ENCODE measurements around the gene SYT12.

Gene SYT12

DNA sequence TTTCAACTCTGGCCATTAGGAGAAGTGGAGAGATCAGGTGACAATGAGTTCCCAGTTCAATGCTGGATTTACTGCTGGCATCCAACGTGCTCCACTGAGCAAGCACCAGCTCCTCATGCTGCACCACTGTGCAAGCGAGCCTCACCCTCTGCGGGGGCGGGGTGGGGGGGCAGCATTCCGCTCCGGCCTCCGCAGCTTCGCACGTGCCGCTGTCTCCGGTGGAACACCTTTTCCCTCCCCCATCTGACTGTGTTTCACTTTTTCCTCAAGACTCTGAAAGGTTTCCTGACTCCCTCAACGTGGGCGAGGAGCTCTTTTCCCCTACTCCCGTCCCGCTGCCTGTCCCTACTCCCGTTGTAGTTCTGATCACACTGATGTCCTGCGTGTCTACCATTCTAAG lies 32.9 kb downstream of the SYT12 start:
- no peak for DNase-seq (ENCODE audit: low read depth in 2 of 2)

DNA sequence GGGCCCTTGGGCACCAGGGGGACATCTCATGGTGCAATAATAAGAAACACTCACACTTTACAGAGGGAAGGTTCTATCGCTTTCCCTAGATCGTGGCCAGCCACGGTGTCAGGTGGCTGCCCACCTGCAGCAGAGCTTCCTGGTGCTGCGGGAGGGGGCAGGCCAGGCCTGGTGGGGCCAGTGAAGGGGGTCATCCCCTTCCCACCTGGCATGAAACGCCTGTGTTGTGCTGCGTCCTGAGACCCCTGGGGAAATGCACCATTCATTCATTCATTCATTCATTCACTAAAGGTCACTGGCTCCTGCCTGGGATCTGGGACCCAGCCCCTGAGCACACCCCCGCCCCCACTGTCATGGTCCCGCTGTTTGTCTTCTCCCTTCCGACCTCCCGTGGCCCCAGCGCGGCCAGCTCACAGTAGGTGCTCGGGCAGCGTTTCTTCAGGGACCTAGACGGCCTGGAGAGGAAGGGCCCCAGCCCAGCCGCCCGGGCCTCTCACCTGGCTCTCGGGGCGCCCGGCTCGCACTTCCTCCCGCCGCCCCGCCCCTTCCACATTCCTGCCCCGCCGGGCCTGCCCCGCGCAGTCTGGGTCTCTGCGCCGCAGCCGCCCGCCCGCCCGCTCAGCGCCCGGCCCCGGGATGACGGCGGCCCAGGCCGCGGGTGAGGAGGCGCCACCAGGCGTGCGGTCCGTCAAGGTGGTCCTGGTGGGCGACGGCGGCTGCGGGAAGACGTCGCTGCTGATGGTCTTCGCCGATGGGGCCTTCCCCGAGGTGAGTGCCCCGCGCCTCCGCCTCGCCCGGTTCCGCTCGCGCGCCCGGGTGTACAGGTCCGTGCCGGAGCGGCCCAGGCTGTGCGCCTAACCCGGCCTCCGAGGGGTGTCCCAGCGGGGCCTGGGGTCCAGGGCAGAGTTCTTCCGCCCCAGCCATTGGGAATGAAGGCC lies 33.6 kb downstream of the SYT12 start, which contains the start of gene RHOD:
RHOD (plus strand) TSS at position 581 of the 938 bp plus-strand sequence; CDS start at position 637, 56 bp downstream.
- DNase-seq (ENCODE audit: low read depth in 2 of 2) = peak in 1 of 2 donors; percentile 27

DNA sequence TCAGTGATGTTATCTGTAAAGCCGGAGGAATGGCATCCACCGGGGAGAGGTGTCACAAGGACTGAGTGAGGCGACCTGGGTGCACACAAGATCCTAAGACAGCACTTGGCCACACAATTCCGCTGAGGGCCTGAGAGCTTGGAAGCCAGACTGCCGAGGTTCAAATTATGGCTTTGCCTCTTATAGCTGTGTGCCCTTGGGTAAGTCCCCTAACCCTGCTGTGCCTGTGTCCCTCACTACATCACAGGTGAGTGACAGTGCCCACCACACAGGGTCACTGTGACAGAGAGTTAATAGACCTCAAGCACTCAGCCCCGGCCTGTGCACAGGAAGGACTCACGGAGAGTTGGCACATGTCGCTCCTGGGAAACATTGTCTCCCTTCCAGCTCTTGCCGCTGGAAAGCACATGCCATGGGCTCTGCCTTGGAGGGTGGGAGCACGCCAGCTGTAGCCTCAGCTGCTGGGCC lies 34.3 kb downstream of the SYT12 start:
- DNase-seq (ENCODE audit: low read depth in 2 of 2) = no peak

DNA sequence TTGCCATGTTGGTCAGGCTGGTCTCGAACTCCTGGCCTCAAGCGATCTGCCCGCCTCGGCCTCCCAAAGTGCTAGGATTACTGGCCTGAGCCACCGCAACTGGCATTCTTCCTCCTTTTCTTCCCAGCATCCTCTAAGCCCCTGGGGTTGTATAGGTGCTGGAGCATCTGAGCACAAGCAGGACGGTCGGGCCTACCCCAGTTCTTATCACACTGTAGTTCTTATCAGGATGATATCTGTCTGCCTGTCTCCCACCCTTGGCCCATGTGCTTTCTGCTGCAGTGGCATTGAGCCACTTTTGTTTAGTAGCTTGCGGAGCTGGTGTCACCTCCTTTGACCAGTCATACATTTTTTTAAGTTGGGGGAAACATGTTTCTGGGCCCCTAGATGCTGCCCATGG lies 35.6 kb downstream of the SYT12 start:
- DNase-seq (ENCODE audit: low read depth in 2 of 2) = no peak

DNA sequence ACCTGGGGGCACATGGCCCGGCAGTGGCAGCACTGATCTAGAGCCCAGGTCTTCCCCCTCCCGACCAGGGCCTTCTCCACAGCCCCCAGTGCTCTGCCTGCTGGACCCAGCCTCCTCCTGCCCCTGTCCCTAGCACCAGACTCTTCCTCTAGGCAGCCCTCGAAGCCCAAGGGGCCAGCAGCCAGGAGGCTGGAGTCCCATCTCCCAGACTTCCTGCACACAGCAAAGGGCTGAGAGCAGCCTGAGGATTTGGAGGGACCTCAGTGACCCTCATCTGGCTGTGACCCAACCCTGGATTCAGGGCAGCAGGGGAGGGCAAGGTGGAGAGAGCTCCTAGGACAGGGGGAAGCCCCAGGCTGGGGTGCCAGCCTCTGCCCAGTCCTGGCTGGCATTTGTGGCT lies 36.7 kb downstream of the SYT12 start:
- DNase-seq (ENCODE audit: low read depth in 2 of 2) = no peak

DNA sequence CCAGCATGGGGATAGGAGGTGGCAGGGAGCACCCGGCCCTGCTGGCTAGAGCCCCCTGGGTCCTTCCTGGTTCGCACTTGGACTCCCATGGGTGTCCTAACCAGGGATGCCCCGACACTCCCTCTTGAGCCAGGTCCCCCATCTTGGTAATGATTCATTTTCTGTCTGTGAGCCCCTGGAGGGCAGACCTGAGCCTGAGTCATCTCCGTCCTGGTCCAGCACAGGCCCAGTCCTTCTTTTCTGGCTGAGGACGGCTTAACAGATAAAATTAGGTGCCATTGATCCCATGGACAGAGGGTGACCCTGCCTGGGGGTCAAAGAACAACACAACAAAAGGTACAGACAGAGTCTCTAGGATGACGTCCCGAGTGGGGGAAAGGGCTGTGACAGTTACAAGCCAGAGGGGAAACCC lies 37.2 kb downstream of the SYT12 start:
- no peak for DNase-seq (ENCODE audit: low read depth in 2 of 2)

DNA sequence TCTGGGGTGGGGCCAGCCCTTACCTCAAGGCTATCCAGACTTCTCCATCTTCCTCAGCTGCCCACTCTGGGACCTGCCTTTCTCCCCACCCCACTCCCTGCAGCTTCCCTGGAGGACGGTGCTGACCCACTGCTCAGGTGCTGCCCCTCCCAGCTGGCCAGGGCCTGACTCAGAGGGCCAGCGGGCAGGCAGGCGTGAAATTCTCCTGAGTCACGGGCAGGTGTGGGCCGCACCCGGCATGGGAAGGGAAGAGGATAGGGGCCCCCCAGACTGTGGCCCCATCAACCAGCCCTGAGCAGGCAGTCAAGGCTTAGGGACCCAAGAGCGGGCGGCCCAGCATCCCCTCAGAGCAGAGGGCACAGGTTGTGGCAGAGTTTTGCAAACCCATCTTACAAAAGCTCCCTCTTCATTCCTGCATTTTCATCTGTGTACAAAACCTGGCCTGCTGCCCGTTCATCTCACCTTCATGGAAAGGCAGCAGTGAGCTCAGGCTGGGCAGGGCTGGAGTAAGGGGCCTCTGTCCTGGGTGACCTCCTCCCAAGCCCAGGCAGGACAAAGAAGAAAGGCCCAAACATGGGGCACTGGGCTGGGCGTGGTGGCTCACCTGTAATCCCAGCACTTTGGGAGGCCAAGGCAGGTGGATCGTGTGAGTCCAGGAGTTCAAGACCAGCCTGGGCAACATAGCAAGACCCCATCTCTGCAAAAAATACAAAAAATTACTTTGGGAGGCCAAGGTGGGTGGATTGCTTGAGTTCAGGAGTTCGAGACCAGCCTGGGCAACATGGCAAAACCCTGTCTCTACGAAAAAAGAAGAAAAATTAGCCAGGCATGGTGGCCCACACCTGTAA lies 39.8 kb downstream of the SYT12 start:
- DNase-seq (ENCODE audit: low read depth in 2 of 2) = no peak

DNA sequence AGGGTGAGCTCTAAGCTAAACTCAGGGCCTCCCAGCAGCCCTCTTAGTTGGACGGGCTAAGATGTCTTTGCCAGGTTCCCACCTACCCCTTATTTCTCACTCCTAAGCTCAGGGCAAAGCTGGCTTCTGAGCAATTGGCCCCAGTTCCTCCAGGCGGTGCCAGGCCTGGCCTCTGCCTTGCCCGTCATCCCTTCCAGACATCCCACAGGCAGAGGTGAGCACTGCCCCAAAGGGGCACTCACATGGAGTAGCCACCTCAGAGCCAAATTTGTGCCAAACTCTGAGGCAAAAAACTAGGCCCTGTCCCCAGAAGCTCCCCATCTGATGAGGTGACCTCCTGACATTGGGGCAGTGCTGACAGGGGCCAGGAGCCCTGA lies 43.4 kb downstream of the SYT12 start:
- no peak for DNase-seq (ENCODE audit: low read depth in 2 of 2)

DNA sequence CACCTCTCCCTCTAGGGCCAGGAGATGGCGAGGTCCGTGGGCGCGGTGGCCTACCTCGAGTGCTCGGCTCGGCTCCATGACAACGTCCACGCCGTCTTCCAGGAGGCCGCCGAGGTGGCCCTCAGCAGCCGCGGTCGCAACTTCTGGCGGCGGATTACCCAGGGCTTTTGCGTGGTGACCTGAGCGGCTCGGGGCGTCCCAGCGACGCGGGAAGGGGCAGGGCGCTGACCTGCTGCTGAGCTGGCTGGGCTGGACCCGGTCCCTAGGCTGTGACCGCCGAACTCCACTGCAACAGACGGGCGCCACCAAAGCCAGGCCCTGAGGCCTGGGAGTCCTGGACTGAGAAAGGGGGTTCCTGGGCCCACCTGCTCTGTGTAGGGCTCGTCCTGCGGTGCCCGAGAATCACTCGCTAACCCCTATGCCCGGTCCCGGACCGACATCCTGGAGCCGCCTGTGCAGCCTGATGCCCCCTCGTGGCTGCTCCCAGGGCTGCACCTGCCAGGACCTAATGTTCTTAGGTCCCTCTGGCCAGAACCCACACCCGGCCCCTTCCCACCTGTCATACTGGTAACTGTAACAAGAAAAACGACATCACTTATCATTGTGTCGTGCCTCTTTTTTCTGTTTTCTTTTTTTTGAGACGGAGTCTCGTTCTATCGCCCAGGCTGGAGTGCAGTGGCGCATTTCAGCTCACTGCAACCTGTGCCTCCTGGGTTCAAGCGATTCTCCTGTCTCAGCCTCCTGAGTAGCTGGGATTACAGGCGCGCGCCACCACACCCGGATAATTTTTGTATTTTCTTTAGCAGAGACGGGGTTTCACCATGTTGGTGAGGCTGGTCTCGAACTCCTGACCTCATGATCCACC lies 48.7 kb downstream of the SYT12 start:
- peak; percentile 52 to 75 for DNase-seq (ENCODE audit: low read depth in 2 of 2)

DNA sequence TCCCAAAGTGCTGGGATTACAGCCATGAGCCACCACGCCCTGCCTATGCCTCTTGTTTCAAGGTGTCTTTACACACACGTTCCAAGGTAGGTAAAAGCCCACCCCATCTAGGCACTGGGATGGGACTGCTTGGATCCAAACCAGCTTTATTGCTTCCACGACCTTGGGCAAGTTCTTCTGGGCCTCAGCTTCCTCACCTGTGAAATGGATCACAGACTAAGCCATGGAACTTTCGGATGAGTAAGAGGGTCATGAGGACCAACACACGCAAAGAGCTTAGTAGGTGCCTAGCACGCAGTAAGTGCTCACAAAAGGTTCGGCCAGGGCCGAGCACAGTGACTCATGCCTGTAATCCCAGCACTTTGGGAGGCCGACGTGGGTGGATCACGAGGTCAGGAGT lies 49.4 kb downstream of the SYT12 start:
- DNase-seq (ENCODE audit: low read depth in 2 of 2) = no peak

DNA sequence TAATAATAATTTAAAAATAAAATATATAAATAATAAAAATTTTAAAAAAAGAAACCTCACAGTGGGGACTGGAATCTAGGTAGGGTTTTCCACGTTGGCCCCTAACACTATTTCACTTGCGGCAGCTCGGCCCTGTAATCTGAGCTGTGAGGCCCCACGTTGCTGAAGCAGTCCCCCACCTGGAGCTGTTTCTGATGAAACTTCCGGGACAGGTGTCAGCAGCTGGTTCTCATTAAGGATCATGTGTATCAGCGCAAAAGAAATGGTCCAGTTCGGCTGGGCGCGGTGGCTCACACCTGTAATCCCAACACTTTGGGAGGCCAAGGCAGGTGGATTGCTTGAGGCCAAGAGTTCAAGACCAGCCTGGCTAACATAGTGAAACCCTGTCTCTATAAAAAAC lies 51.0 kb downstream of the SYT12 start:
- DNase-seq (ENCODE audit: low read depth in 2 of 2) = no peak

DNA sequence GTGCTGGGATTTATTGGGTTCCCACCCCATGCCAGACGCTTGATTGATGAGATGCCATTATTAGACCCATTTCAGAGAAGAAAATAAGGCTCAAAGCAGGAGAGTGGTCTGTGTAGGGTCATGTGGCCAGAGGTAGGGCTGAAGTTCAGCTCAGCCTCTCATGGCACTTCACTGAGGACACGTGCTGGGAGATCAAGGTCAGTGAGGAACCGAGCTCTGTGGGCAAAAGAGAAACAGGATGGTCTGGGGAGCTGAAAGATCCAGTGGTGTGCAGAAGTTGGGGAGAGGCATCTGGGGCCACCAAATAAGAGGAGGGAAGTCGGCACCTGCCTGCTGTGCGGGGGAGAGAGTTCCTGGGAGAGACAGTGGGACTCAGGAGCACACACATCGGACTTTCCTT lies 53.3 kb downstream of the SYT12 start:
- no peak for DNase-seq (ENCODE audit: low read depth in 2 of 2)

DNA sequence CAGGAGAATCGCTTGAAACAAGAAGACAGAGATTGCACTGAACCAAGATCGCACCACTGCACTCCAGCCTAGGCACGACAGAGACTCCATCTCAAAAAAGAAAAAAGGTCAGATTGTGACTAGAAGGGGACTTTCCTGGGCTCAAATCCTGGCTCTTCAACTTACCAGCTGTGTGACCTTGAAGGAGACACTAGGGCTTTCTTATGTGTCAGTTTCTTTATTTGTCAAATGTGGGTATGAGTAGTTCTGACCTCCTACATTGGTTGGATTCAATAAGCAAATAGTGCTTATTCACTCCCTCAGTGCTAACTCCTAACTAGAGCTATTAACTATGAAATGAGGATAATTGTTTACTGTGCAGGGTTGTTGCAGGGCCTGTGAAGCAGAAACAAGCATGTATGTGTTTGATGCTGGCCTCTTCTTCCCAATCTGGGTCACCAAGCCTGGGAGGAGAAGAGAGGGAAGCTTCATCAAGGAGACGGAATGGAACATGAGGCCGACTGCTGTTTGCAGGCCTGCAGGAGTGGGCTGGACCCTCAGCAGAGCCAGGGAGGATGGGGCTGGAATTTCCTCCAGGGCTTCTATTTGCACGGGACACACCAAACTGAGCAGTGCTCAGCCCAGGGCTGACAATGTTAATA lies 56.3 kb downstream of the SYT12 start:
- DNase-seq (ENCODE audit: low read depth in 2 of 2) = no peak

DNA sequence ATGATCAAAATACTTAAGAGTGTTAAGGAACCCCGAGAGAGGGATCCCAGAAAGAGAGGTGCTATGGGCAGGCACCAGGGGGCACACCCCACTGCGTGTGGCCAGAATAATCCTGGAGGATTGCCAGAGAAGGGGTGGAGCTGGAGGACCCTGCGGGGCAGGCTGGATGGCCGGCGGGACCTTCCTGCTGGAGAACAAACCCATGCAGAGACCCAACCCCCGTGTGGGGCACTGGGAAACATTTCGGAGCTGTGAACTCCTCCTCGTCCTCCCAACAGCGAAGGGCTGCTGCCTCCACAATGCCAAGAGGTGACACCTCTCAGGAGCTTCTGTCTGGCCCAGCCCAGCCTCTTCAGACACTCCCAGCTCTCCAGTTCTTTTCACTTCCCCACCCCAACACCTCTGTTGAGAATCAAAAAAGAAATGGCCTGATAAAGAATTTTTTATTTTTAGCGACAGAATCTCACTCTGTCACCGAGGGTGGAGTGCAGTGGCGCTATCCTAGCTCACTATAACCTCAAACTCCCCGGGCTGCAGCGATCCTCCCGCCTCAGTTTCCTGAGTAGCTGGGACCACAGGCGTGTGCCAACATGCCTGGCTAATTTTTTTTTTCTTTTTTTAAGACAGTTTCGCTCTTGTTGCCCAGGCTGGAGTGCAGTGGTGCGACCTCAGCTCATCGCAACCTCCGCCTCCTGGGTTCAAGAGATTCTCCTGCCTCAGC lies 59.3 kb downstream of the SYT12 start:
- DNase-seq (ENCODE audit: low read depth in 2 of 2) = no peak

DNA sequence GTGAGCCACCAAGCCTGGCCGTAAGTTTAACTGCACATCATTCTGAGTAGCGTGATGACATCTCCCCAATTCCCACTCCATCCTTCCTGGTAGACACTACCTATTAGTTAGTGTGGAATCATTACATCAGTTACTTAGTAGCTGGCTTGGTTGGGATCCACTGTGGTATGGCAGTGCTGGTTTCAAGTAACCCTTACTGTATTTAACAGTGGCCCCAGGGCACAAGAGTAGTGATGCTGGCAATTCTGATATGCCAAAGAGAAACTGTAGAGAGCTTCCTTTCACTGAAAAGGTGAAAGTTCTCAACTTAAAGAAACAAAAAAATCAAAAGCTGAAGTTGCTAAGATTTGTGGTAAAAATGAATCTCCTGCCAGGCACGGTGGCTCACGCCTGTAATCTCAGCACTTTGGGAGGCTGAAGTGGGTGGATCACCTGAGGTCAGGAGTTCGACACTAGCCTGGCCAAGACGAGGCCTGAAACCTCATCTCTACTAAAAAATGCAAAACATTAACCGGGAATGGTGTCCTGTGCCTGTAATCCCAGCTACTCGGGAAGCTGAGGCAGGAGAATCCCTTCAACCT lies 60.9 kb downstream of the SYT12 start:
- no peak for DNase-seq (ENCODE audit: low read depth in 2 of 2)

DNA sequence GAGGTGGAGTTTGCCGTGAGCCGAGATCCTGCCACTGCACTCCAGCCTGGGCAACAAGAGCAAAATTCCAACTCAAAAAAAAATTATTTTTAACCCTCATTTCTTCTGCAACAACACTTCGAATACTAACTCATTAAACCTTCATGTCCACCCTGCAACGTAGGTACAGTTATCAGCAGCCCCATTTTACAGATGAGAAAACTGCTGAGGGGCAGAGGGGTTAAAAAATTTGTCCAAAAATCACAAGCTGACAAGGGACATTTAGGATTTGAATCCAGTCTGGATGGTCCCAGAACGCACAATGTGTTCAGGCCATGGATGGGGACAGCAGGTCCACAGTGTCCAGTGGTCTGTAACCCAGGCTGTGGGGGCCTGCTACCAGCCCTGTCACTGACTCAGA lies 62.7 kb downstream of the SYT12 start:
- no peak for DNase-seq (ENCODE audit: low read depth in 2 of 2)

DNA sequence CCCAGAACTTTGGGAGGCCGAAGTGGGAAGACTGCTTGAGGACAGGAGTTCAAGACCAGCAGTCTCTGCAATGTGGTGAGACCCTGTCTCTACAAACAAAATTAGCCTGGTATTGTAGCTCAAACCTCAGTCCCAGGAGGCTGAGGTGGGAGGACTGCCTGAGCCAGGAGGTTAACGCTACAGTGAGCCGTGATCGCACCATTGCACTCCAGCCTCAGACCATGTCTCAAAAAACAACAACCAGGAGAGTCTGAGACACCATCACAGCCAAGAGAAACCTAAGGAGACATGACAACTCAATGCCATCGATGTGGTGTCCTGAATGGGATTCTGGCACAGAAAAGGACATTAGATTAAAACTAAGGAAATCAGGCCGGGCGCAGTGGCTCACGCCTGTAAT lies 67.8 kb downstream of the SYT12 start:
- DNase-seq (ENCODE audit: low read depth in 2 of 2) = no peak

DNA sequence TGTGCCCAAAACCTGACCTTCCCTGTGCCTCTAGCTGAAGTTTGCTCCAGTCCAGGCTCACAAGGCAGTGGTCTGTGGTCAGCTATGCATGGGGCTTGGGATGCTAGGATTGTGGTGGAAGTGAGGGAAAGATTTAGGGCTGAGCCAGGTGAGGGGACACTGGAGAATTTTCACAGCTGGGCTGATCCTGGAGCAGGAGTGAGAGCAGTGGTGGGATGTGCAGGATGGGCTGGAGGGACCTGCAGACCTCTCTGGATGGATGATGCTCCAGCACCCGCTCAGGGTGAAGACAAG lies 72.2 kb downstream of the SYT12 start:
- DNase-seq (ENCODE audit: low read depth in 2 of 2) = no peak

DNA sequence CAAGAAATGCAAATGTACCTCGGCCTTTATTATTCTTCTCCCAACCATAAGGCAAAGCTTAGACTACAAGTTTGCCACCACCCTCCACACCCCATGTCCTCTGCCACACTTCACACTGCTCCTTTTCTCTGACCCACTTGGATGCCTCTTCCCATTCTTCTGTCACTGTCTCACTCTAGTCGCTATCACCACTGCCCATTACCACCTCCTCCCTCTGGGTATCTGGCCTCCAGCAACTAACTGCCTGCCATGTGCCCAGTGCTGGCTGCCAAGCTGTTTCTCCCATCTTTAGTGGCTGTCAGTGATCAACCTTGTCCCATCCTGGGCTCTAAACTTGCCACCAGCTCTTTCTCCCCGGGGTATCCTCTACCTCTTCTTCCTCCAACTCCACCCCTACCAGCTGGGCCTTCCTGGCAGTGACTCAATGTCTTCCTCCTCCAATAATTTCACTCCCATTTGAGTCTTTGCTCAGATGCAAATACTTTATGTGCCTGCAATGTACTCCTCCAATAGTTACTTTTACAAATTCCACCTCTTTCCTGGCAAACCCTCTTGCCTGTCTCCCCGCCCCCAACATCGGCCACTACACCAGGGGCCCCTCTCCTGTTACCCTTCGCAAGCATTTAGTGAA lies 76.0 kb downstream of the SYT12 start:
- DNase-seq (ENCODE audit: low read depth in 2 of 2) = no peak

DNA sequence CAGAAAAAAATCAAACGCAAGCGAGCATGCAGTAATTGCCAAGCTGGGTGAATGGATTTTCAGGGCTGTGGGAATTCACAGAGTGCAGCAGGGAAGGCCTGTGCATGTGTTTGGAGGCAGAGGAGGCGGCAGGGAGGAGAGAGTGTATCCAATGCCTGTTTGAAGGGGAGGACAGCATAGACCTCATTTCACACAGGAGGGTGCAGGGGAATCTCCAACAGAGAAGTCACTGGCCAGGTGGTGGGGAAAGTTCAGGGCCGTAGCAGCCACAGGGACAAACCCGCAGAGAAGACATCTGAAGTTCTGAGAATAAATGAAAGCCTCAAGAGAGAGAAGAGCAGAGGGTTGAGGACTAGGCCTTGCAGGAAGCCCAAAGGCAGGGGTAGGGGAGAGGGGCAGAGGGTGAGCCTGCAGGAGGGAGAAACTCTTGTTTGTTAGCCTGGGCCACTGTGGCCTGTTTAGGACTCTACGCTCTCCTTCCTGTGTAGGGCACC lies 76.9 kb downstream of the SYT12 start:
- no peak for DNase-seq (ENCODE audit: low read depth in 2 of 2)
